T-cell (primary cell): ENCODE data around the gene RGS18. TPM values are rescaled to one million over a fixed set of nuclear protein-coding genes. Genes with fewer than 3 reads are reported as not detected.

Source experiments
- ATAC-seq, 4 experiments: fragments of 200-7000 bp in 3 of 4; fragments of 150-1000 bp in 1 of 4; cut with Tn5 transposase; replicated peaks in 1 of 4; 1 replicate in 3 of 4; 2 replicates in 1 of 4; pipeline ENCODE4 v1.10.0; 2021; ENCODE audit warnings: moderate library complexity in 3 of 4, mild to moderate bottlenecking in 2 of 4, moderate number of reproducible peaks in 1 of 4
- CTCF ChIA-PET, 2 donors: fragments of 300-600 bp; sonication (Branson Sonifier 250); formaldehyde crosslinking; loops; one replicate each; lab custom pipeline; 2022; ENCODE audit warnings: antibody characterized with exemption in 2 of 2; lab: Charles Lee
- POLR2A ChIA-PET, 2 donors: fragments of 300-600 bp; sonication (Branson Sonifier 250); formaldehyde crosslinking; loops; one replicate each; lab custom pipeline; 2022; ENCODE audit warnings: antibody characterized with exemption in 2 of 2; lab: Charles Lee
- DNase-seq, 35 experiments: peaks; one replicate each; pipeline versions ENCODE4 v3.0.0 to v3.0.0-alpha.2; 2013 to 2023
- H3K27ac ChIP-seq: one replicate; pipeline ENCODE4 v1.5.1; 2013; ENCODE audit warnings: low read length
- H3K27me3 ChIP-seq, 2 experiments: replicated peaks in 1 of 2; 1 replicate in 1 of 2; 2 replicates in 1 of 2; pipeline versions ENCODE4 v1.6.1 to v1.7.0; 2013; ENCODE audit warnings: low read length in 1 of 2, mixed read lengths in 1 of 2; ENCODE audit not compliant: control insufficient read depth in 2 of 2, insufficient read depth in 2 of 2; ENCODE audit errors: extremely low read depth in 1 of 2
- H3K36me3 ChIP-seq, 2 donors: 1 replicate in 1 of 2; 2 replicates in 1 of 2; pipeline versions ENCODE4 v1.6.1 to v1.7.0; 2013; ENCODE audit warnings: low read length in 1 of 2; ENCODE audit not compliant: control insufficient read depth in 2 of 2, insufficient read depth in 1 of 2; ENCODE audit errors: extremely low read depth in 1 of 2
- H3K4me1 ChIP-seq, 2 experiments: 1 replicate in 1 of 2; 2 replicates in 1 of 2; pipeline versions ENCODE4 v1.6.1 to v1.7.0; 2013; ENCODE audit warnings: low read length in 2 of 2, mixed read lengths in 1 of 2; ENCODE audit not compliant: insufficient read depth in 2 of 2, control insufficient read depth in 1 of 2; ENCODE audit errors: extremely low read depth in 1 of 2
- H3K4me3 ChIP-seq, 2 donors: 1 replicate in 1 of 2; 2 replicates in 1 of 2; pipeline versions ENCODE4 v1.5.1 to v1.7.0; 2013; ENCODE audit warnings: mild to moderate bottlenecking in 2 of 2, low read length in 1 of 2, moderate library complexity in 1 of 2; ENCODE audit not compliant: control insufficient read depth in 1 of 2; ENCODE audit errors: extremely low read depth in 1 of 2
- H3K9me3 ChIP-seq: 2 replicates; pipeline ENCODE4 v1.7.0; 2013
- H3K27ac Mint-ChIP-seq, 2 donors: one replicate each; pipeline ENCODE4 v1.8.0; 2020 to 2021; ENCODE audit warnings: mild to moderate bottlenecking in 2 of 2, mixed read lengths in 2 of 2
- H3K27me3 Mint-ChIP-seq, 2 donors: one replicate each; pipeline ENCODE4 v1.8.0; 2021 to 2022; ENCODE audit warnings: mixed read lengths in 2 of 2
- H3K36me3 Mint-ChIP-seq: one replicate; pipeline ENCODE4 v1.8.0; 2021; ENCODE audit warnings: mixed read lengths
- H3K4me1 Mint-ChIP-seq, 3 donors: one replicate each; pipeline ENCODE4 v1.8.0; 2020 to 2022; ENCODE audit warnings: mixed read lengths in 3 of 3, mild to moderate bottlenecking in 1 of 3
- H3K4me3 Mint-ChIP-seq, 3 donors: one replicate each; pipeline ENCODE4 v1.8.0; 2020 to 2022; ENCODE audit warnings: mild to moderate bottlenecking in 3 of 3, mixed read lengths in 3 of 3, moderate library complexity in 3 of 3
- H3K9me3 Mint-ChIP-seq, 3 donors: one replicate each; pipeline ENCODE4 v1.8.0; 2020 to 2022; ENCODE audit warnings: mixed read lengths in 3 of 3
- WGBS: methylation state at CpG from one replicate; pipeline ENCODE4 v1.1.5; 2013; ENCODE audit warnings: missing lambda C conversion rate; ENCODE audit not compliant: insufficient coverage; 5-methylcytosine and 5-hydroxymethylcytosine counted together
- total RNA-seq, 35 experiments: library from RNA in 6 of 35; stranded (reverse) in 6 of 35; fragments of 120-200 nt in 1 of 35; gene quantifications; one replicate each; pipeline versions ENCODE4 v1.2.1 to v1.2.4 and lab custom pipeline; 2013 to 2026

The RGS18 gene
- total RNA-seq, 5 donors from 2014 or later (not counting 1 experiment from before 2014, with no cell fraction given): 0.53 to 2.5 (median 0.72) TPM

- Mint-ChIP-seq H3K27ac (no peak overlapping the region), H3K9me3 (peaks cover 8 to 10% (median 9%) of the 10 kb centered on the region in 3 donors), H3K4me3 (no peak overlapping the region), H3K27me3 (no peaks in the 10 kb centered on the region), H3K36me3 (no peaks in the 10 kb centered on the region), H3K4me1 (no peaks in the 10 kb centered on the region)
- H3K4me3 ChIP-seq: no peak overlapping the region
- H3K27me3 ChIP-seq: no peaks in the 10 kb centered on the region
- H3K27ac ChIP-seq: no peak overlapping the region
- POLR2A ChIA-PET: no interaction called here
- CTCF ChIA-PET: no interaction called here
- no peak for DNase-seq
- no peak for ATAC-seq
- H3K9me3 ChIP-seq: no peaks in the 10 kb centered on the region
- no peaks in the 10 kb centered on the region for H3K36me3 ChIP-seq
- no CpG with 5 or more reads among the region's 3 CpGs for WGBS
- H3K4me1 ChIP-seq: peaks cover 0 to 6% of the 10 kb centered on the region in 2 experiments
These were observed 9.8 kb downstream of the RGS18 start for GRCh38 chr1:192167911-192168700.

DNA sequence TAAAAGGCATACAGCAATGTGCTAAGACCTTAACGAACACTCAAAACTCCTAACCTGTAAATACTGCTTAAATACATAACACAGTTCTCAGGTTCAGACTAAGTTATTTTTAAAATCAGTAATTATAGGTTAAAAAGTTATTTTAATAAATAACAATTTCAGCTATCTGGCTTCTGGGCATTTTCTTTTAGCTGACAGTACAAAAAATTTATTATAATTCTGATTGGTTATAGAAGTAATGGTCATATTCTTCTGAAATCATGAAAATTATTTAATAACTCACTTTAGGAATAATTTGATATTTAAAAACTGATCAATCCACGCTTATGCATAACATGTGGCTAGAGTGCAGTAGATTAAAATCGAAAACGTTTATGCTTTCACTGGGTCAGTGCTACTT lies 10.7 kb downstream of the RGS18 start:
- Mint-ChIP-seq H3K36me3 (no peaks in the 10 kb centered on the region), H3K9me3 (peaks cover 8 to 10% (median 9%) of the 10 kb centered on the region in 3 donors), H3K27me3 (no peaks in the 10 kb centered on the region), H3K4me1 (no peaks in the 10 kb centered on the region), H3K27ac (no peak overlapping the region), H3K4me3 (no peak overlapping the region)
- no peak for ATAC-seq
- H3K27me3 ChIP-seq: no peaks in the 10 kb centered on the region
- WGBS: no CpG with 5 or more reads among the region's 4 CpGs
- no peaks in the 10 kb centered on the region for H3K36me3 ChIP-seq
- no peak overlapping the region for H3K4me3 ChIP-seq
- ChIA-PET POLR2A (no interaction called here), CTCF (no interaction called here)
- no peaks in the 10 kb centered on the region for H3K9me3 ChIP-seq
- DNase-seq: no peak
- H3K27ac ChIP-seq: no peak overlapping the region
- H3K4me1 ChIP-seq: peaks cover 0 to 6% of the 10 kb centered on the region in 2 experiments

DNA sequence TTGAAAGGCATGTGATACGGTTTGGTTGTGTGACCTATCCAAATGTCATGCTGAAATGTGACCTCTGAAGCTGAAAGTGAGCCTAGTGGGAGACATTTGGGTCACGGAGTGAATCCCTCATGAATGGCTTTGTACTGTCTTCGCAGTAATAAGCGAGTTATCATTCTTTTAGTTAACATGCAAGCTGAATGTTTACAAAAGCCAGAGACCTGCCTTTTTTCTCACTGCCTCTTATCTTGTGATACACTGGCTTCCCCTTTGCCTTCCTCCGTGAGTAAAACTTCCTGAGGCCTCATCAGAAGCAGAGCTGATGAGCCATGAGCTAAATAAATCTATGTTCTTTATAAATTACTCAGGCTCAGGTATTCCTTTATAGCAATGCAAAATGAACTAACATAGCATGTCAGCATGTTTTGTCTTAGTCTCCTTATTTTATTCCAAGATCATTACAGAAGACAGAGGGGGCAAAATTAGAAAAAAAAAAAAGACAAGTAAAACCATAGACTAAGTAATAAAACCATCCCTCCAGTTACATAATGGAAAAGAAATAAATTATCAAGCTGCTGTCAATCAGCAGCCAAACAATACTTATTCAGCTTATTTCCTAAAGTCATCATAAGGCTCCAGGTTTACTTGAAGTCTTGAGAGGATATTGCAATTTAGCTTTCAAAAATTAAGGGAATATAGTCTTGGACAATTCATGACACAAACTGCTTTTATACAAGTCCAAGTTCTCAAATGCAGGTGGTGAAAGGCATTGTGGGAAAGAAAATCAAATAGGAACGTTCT lies 12.1 kb downstream of the RGS18 start:
- H3K27me3 Mint-ChIP-seq: no peaks in the 10 kb centered on the region
- no peak overlapping the region for H3K27ac Mint-ChIP-seq
- no peak overlapping the region for H3K4me3 Mint-ChIP-seq
- Histone ChIP-seq H3K4me3 (no peak overlapping the region), H3K36me3 (no peaks in the 10 kb centered on the region), H3K27me3 (no peaks in the 10 kb centered on the region), H3K9me3 (no peaks in the 10 kb centered on the region), H3K27ac (no peak overlapping the region), H3K4me1 (peaks cover 0 to 6% of the 10 kb centered on the region in 2 experiments)
- peaks cover 3 to 8% (median 6%) of the 10 kb centered on the region in 3 donors for H3K9me3 Mint-ChIP-seq
- no peaks in the 10 kb centered on the region for H3K4me1 Mint-ChIP-seq
- DNase-seq: no peak
- ChIA-PET CTCF (no interaction called here), POLR2A (interaction anchor here in 1 of 2 donors (0.6 kb wide), 1 partner anchor 10 kb away, joined by 4 read pairs; no protein-coding TSS in a partner anchor)
- no peak for ATAC-seq
- no peaks in the 10 kb centered on the region for H3K36me3 Mint-ChIP-seq
- 42% methylated on average over 2 of the region's 6 CpGs for WGBS

DNA sequence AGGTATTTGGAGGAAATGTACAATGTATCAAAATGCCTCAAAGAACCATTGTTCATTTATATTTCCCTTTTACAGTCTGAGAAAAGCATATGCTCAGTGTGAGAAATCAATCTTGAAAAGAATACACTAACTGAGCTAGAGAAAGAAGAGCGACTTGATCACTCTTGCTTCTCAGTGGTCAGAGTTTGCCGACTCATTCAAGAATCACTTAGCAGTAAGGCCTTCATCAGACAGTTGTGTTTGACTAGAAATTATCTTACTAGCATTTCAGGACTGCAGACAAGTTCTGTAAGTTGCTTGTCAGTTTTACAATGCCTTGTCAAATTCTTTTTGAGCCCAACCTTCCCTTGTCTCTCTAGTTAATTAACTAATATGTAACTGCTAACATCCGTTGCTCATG lies 12.9 kb downstream of the RGS18 start:
- peaks cover 0 to 6% of the 10 kb centered on the region in 2 experiments for H3K4me1 ChIP-seq
- H3K4me1 Mint-ChIP-seq: no peaks in the 10 kb centered on the region
- ChIA-PET CTCF (no interaction called here), POLR2A (interaction anchor here in 1 of 2 donors (0.6 kb wide), 1 partner anchor 11 kb away, joined by 4 read pairs; no protein-coding TSS in a partner anchor)
- no peak overlapping the region for H3K27ac Mint-ChIP-seq
- H3K9me3 ChIP-seq: no peaks in the 10 kb centered on the region
- no peak overlapping the region for H3K4me3 Mint-ChIP-seq
- no peaks in the 10 kb centered on the region for H3K36me3 Mint-ChIP-seq
- H3K27ac ChIP-seq: no peak overlapping the region
- no peaks in the 10 kb centered on the region for H3K27me3 ChIP-seq
- DNase-seq (no peak), ATAC-seq (no peak)
- WGBS: no CpG with 5 or more reads among the region's 3 CpGs
- H3K9me3 Mint-ChIP-seq: peaks cover 3 to 7% (median 3%) of the 10 kb centered on the region in 3 donors
- no peak overlapping the region for H3K4me3 ChIP-seq
- H3K27me3 Mint-ChIP-seq: no peaks in the 10 kb centered on the region
- H3K36me3 ChIP-seq: no peaks in the 10 kb centered on the region

- Mint-ChIP-seq H3K4me1 (no peaks in the 10 kb centered on the region), H3K27me3 (no peaks in the 10 kb centered on the region), H3K36me3 (no peaks in the 10 kb centered on the region), H3K4me3 (no peak overlapping the region), H3K9me3 (peaks cover 0 to 6% (median 0%) of the 10 kb centered on the region in 3 donors), H3K27ac (no peak overlapping the region)
- DNase-seq: no peak
- Histone ChIP-seq H3K27ac (no peak overlapping the region), H3K4me1 (no peaks in the 10 kb centered on the region), H3K27me3 (no peaks in the 10 kb centered on the region), H3K9me3 (no peaks in the 10 kb centered on the region), H3K4me3 (no peak overlapping the region), H3K36me3 (no peaks in the 10 kb centered on the region)
- WGBS: 64% methylated on average over 2 of the region's 2 CpGs
- ChIA-PET CTCF (no interaction called here), POLR2A (no interaction called here)
- ATAC-seq: no peak
These were observed 17.7 kb downstream of the RGS18 start for GRCh38 chr1:192175971-192176370.

GRCh38 chr1:192183788-192184187 lies 25.5 kb downstream of the RGS18 start:
- Histone ChIP-seq H3K4me1 (no peaks in the 10 kb centered on the region), H3K4me3 (no peak overlapping the region), H3K36me3 (no peaks in the 10 kb centered on the region), H3K27ac (no peak overlapping the region), H3K27me3 (no peaks in the 10 kb centered on the region), H3K9me3 (no peaks in the 10 kb centered on the region)
- Mint-ChIP-seq H3K9me3 (peaks cover 0 to 3% (median 0%) of the 10 kb centered on the region in 3 donors), H3K27ac (no peak overlapping the region), H3K4me1 (no peaks in the 10 kb centered on the region), H3K27me3 (no peaks in the 10 kb centered on the region), H3K4me3 (no peak overlapping the region), H3K36me3 (no peaks in the 10 kb centered on the region)
- POLR2A ChIA-PET: no interaction called here
- DNase-seq: no peak
- ATAC-seq: no peak
- CTCF ChIA-PET: no interaction called here
- WGBS: 33% methylated on average over 1 of the region's 1 CpG
